BE2C (cell line): ENCODE measurements around the gene HOXC9.

Source experiments
- DNase-seq: peaks from one replicate; pipeline ENCODE4 v3.0.0-alpha.2; 2020
- H3K27me3 ChIP-seq: fragments of 250-450 bp; sonication (Bioruptor Pico); 2 replicates; pipeline ENCODE4 v1.5.1; 2020; ENCODE audit warnings: mild to moderate bottlenecking
- H3K36me3 ChIP-seq: fragments of 250-450 bp; sonication (Bioruptor Pico); 2 replicates; pipeline ENCODE4 v1.5.1; 2020; ENCODE audit warnings: mild to moderate bottlenecking
- H3K4me1 ChIP-seq: fragments of 250-450 bp; sonication (Bioruptor Pico); 2 replicates; pipeline ENCODE4 v1.5.1; 2020
- H3K4me3 ChIP-seq: 2 replicates; pipeline ENCODE4 v1.5.1; 2011; ENCODE audit warnings: low read depth, low read length
- H3K9me3 ChIP-seq: fragments of 250-450 bp; sonication (Bioruptor Pico); 2 replicates; pipeline ENCODE4 v1.5.1; 2020
- CTCF ChIP-seq: IDR thresholded peaks from 2 replicates; pipeline ENCODE4 v1.5.1; 2012; ENCODE audit warnings: mild to moderate bottlenecking, low read depth, low read length

The HOXC9 gene

DNA sequence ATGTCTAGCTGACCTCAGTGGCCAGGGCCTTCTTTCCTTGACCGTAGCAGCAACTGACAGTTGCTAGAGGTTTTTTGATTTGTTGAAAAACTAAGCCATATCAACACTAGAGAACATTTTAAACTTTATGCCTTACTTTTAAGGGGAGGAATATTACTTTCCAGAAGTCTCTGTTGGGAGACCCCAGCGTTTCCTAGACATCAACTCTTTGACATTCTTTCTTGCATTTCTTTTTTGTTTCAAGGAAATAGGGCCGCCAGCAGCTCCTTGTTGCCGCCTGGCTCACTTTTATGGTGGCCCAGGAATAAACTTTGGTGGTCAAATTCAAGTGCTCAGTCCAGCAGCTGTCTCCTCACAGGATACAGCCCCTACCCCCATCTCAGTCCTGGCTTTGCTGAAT is 29.5 kb upstream of the HOXC9 start:
- H3K27me3 ChIP-seq: peaks cover 28% of the 10 kb centered on the region

DNA sequence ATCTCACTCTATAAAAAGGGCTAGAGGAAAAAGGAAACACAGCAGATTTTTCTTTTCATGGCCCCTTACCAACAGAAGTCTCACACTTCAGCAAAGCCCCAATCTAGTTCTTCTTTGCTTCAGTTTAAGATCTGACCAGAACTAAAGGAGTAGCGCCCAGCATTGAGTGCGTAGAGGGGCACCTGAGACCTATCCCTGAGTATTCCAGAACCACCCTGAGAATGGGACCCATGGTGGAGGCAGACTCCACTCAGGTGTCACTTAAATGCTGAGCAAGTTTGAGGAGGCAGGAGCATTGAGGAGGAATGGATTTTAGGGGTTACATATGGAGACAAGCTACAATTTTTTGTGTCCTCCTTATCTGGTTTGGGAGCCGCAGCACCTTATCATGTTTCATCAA is 28.8 kb upstream of the HOXC9 start:
- peaks cover 25% of the 10 kb centered on the region for H3K4me1 ChIP-seq
- no peaks in the 10 kb centered on the region for H3K9me3 ChIP-seq
- H3K27me3 ChIP-seq: peaks cover 28% of the 10 kb centered on the region
- no peak overlapping the region for H3K4me3 ChIP-seq
- no peak for TF ChIP-seq CTCF
- no peaks in the 10 kb centered on the region for H3K36me3 ChIP-seq
- DNase-seq: no peak

More for the DNA sequence above, 29.5 kb upstream of the HOXC9 start:
- Histone ChIP-seq H3K4me3 (no peak overlapping the region), H3K9me3 (no peaks in the 10 kb centered on the region), H3K4me1 (peaks cover 26% of the 10 kb centered on the region), H3K36me3 (no peaks in the 10 kb centered on the region)
- DNase-seq: no peak
- no peak for TF ChIP-seq CTCF

- TF ChIP-seq CTCF: no peak
- Histone ChIP-seq H3K9me3 (no peaks in the 10 kb centered on the region), H3K27me3 (peaks cover 23% of the 10 kb centered on the region), H3K4me3 (no peak overlapping the region), H3K4me1 (peaks cover 25% of the 10 kb centered on the region), H3K36me3 (no peaks in the 10 kb centered on the region)
- DNase-seq: no peak
Measured at GRCh38 chr12:53971686-53972085, 28.3 kb upstream of the HOXC9 start.

DNA sequence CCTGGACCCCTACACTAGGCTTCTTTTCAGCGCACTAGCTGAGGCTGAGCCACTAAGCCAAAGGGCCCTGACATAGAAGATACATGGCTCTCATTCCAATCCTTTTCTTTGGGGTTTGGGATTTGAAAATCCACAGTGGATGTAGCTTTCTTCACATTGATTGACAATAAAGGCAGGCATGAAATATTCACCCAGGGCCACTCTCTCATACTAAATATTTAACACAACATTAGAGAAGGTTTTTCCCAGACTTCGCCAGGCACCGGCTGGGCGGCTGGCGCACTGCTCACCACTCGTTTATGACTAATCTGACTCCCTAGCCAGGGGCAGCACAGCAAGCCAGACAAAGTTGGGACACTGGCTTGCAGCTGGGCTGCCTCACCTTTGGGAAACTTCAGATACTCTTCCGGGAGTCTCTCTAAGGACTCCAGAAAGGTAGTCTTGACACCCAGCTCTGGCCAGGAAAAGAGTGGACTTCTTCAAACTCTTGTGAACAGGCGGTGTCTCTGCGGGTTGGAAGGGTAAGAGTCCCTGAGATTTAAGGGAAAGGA is 27.7 kb upstream of the HOXC9 start:
- H3K4me1 ChIP-seq: peaks cover 25% of the 10 kb centered on the region
- no peak for DNase-seq

GRCh38 chr12:53972722-53973235 is 27.2 kb upstream of the HOXC9 start, which contains the start of gene HOXC11:
Gene HOXC11 (plus strand): TSS chr12:53973126. CDS start chr12:53973242, 116 bp downstream.
- no peaks in the 10 kb centered on the region for H3K36me3 ChIP-seq
- no peak for TF ChIP-seq CTCF
- peaks cover 23% of the 10 kb centered on the region for H3K27me3 ChIP-seq
- no peak for DNase-seq
- H3K9me3 ChIP-seq: no peaks in the 10 kb centered on the region
- H3K4me1 ChIP-seq: peaks cover 20% of the 10 kb centered on the region
- peak within 1 kb of the TSS; percentile 70 for H3K4me3 ChIP-seq

More for the DNA sequence above, 27.7 kb upstream of the HOXC9 start:
- no peaks in the 10 kb centered on the region for H3K36me3 ChIP-seq
- peaks cover 23% of the 10 kb centered on the region for H3K27me3 ChIP-seq
- H3K9me3 ChIP-seq: no peaks in the 10 kb centered on the region
- H3K4me3 ChIP-seq: no peak overlapping the region
- no peak for TF ChIP-seq CTCF

- DNase-seq: no peak
- no peak for TF ChIP-seq CTCF
Measured at GRCh38 chr12:53973236-53974042, 26.5 kb upstream of the HOXC9 start.

More at GRCh38 chr12:53973236-53974042, 26.5 kb upstream of the HOXC9 start:
- peaks cover 23% of the 10 kb centered on the region for H3K27me3 ChIP-seq
- H3K4me1 ChIP-seq: peaks cover 13% of the 10 kb centered on the region
- H3K36me3 ChIP-seq: no peaks in the 10 kb centered on the region
- no peaks in the 10 kb centered on the region for H3K9me3 ChIP-seq
- peak overlapping the region; percentile 70 for H3K4me3 ChIP-seq
